HCT116 (cell line): ENCODE measurements around the gene CNTNAP2. TPM values are rescaled to one million over a fixed set of nuclear protein-coding genes. Genes with fewer than 3 reads are reported as not detected.

Experiments used
- ATAC-seq: fragments of 200-7000 bp; cut with Tn5 transposase; 2 replicates; pipeline ENCODE4 v1.9.1; 2020; ENCODE audit warnings: mild to moderate bottlenecking, moderate library complexity
- BruUV-seq: library from RNA; stranded (reverse); fragments of 400-500 nt; replicated peaks from 2 replicates; lab custom pipeline; 2021; lab: Mats Ljungman, UMichigan
- CTCF ChIA-PET: fragments of 300-600 bp; sonication (Branson Sonifier 250); formaldehyde crosslinking; loops from one replicate; lab custom pipeline; 2021; ENCODE audit warnings: antibody characterized with exemption; lab: Charles Lee
- POLR2A ChIA-PET: fragments of 300-600, 350-600 bp; sonication (Branson Sonifier 250); formaldehyde crosslinking; loops from one replicate; lab custom pipeline; 2021; ENCODE audit warnings: antibody characterized with exemption; lab: Charles Lee
- RAD21 ChIA-PET, 2 experiments: fragments of 300-600 bp; sonication (Branson Sonifier 250); formaldehyde crosslinking; loops; one replicate each; lab custom pipeline; 2023; ENCODE audit warnings: low total read pairs in 2 of 2; ENCODE audit not compliant: uncharacterized antibody in 2 of 2, unreplicated experiment in 2 of 2, low non-redundant PET in 1 of 2; lab: Charles Lee
- DNase-seq: peaks from one replicate; pipeline ENCODE4 v3.0.0-alpha.2; 2010; ENCODE audit warnings: low read depth, low spot score
- H2AFZ ChIP-seq: fragments of 200-600 bp; shearing (Covaris generic), sonication (generic); 2 replicates; pipeline ENCODE4 v1.6.1; 2017; ENCODE audit warnings: low read depth, mixed run types, mixed read lengths, antibody characterized with exemption, low read length; ENCODE audit not compliant: poor library complexity, severe bottlenecking
- H3K27ac ChIP-seq: 2 replicates; pipeline ENCODE4 v1.5.1; 2012; ENCODE audit warnings: low read depth, low read length
- H3K27me3 ChIP-seq: fragments of 200-600 bp; sonication (generic); 2 replicates; pipeline ENCODE4 v1.6.1; 2016; ENCODE audit warnings: mixed run types, low read length, mixed read lengths; ENCODE audit not compliant: insufficient read depth
- H3K36me3 ChIP-seq, 2 experiments: fragments of 200-500 bp in 1 of 2; fragments of 200-600 bp in 1 of 2; sonication (Bioruptor generic) in 1 of 2; sonication (generic) in 1 of 2; 2 replicates each; pipeline versions ENCODE4 v1.5.1 to v1.6.1; 2014 to 2016; ENCODE audit warnings: low read length in 2 of 2, inconsistent platforms in 1 of 2, mixed read lengths in 1 of 2, mixed run types in 1 of 2; ENCODE audit not compliant: insufficient read depth in 2 of 2, control insufficient read depth in 1 of 2
- H3K4me1 ChIP-seq, 2 experiments: fragments of 200-600 bp in 1 of 2; sonication (generic) in 1 of 2; 2 replicates each; pipeline versions ENCODE4 v1.5.1 to v1.6.1; 2012 to 2017; ENCODE audit warnings: low read length in 2 of 2, inconsistent platforms in 1 of 2, mild to moderate bottlenecking in 1 of 2, mixed read lengths in 1 of 2, mixed run types in 1 of 2, moderate library complexity in 1 of 2; ENCODE audit not compliant: insufficient read depth in 2 of 2, control insufficient read depth in 1 of 2
- H3K4me2 ChIP-seq: fragments of 200-600 bp; sonication (generic); 2 replicates; pipeline ENCODE4 v1.6.1; 2017; ENCODE audit warnings: mixed run types, low read length, mixed read lengths
- H3K4me3 ChIP-seq, 2 experiments: fragments of 200-600 bp in 1 of 2; sonication (generic) in 1 of 2; replicated peaks in 1 of 2; 2 replicates each; pipeline ENCODE4 v1.5.1; 2011 to 2016; ENCODE audit warnings: low read length in 2 of 2, control low read depth in 1 of 2, low read depth in 1 of 2, mild to moderate bottlenecking in 1 of 2, mixed read lengths in 1 of 2, mixed run types in 1 of 2
- H3K79me2 ChIP-seq: fragments of 200-600 bp; sonication (generic); 2 replicates; pipeline ENCODE4 v1.6.1; 2017; ENCODE audit warnings: mild to moderate bottlenecking, mixed run types, low read length, moderate library complexity, mixed read lengths; ENCODE audit not compliant: insufficient read depth
- H3K9ac ChIP-seq: fragments of 200-600 bp; sonication (generic); 2 replicates; pipeline ENCODE4 v1.6.1; 2016; ENCODE audit warnings: low read length, mixed read lengths
- H3K9me2 ChIP-seq: fragments of 200-600 bp; sonication (generic), shearing (Covaris generic); 2 replicates; pipeline ENCODE4 v1.6.1; 2017; ENCODE audit warnings: mixed run types, mild to moderate bottlenecking, moderate library complexity; ENCODE audit not compliant: insufficient read depth
- H3K9me3 ChIP-seq, 2 experiments: fragments of 200-500 bp in 1 of 2; fragments of 200-600 bp in 1 of 2; sonication (Bioruptor generic) in 1 of 2; sonication (generic) in 1 of 2; 2 replicates each; pipeline ENCODE4 v1.6.1; 2014 to 2017; ENCODE audit warnings: low read length in 2 of 2, mixed read lengths in 2 of 2, inconsistent platforms in 1 of 2, low read depth in 1 of 2, mild to moderate bottlenecking in 1 of 2, mixed run types in 1 of 2, moderate library complexity in 1 of 2; ENCODE audit not compliant: control insufficient read depth in 1 of 2, insufficient read depth in 1 of 2
- H4K20me1 ChIP-seq: fragments of 200-600 bp; sonication (generic), shearing (Covaris generic); 2 replicates; pipeline ENCODE4 v1.6.1; 2017; ENCODE audit warnings: mixed run types, mild to moderate bottlenecking, moderate library complexity; ENCODE audit not compliant: insufficient read depth
- ATF3 ChIP-seq: IDR thresholded peaks from 2 replicates; pipeline ENCODE4 v1.6.1; 2012
- CBX3 ChIP-seq: IDR thresholded peaks from 2 replicates; pipeline ENCODE4 v1.6.1; 2012; ENCODE audit warnings: low read depth
- EGR1 ChIP-seq: IDR thresholded peaks from 2 replicates; pipeline ENCODE4 v1.6.1; 2012; ENCODE audit warnings: low read depth
- ELF1 ChIP-seq: IDR thresholded peaks from 2 replicates; pipeline ENCODE4 v1.6.1; 2012; ENCODE audit warnings: low read depth, borderline replicate concordance
- EZH2 ChIP-seq: fragments of 200-600 bp; sonication (generic); IDR thresholded peaks from 2 replicates; pipeline ENCODE4 v1.6.1; 2017; ENCODE audit warnings: antibody characterized with exemption, mixed run types
- EZH2phosphoT487 ChIP-seq: fragments of 200-600 bp; IDR thresholded peaks from 2 replicates; pipeline ENCODE4 v1.6.1; 2018; ENCODE audit warnings: antibody characterized with exemption, borderline replicate concordance
- FOSL1 ChIP-seq: IDR thresholded peaks from 2 replicates; pipeline ENCODE4 v1.6.1; 2012; ENCODE audit warnings: low read depth
- JUND ChIP-seq: IDR thresholded peaks from 2 replicates; pipeline ENCODE4 v1.6.1; 2012
- POLR2AphosphoS5 ChIP-seq: IDR thresholded peaks from 2 replicates; pipeline ENCODE4 v1.6.1; 2011; ENCODE audit warnings: mild to moderate bottlenecking, low read depth, low read length, moderate library complexity
- RAD21 ChIP-seq: IDR thresholded peaks from 2 replicates; pipeline ENCODE4 v1.6.1; 2012; ENCODE audit warnings: low read depth, mild to moderate bottlenecking
- SIN3A ChIP-seq: IDR thresholded peaks from 2 replicates; pipeline ENCODE4 v1.6.1; 2012; ENCODE audit warnings: low read depth
- SRF ChIP-seq: IDR thresholded peaks from 2 replicates; pipeline ENCODE4 v1.6.1; 2012; ENCODE audit warnings: low read depth
- TCF7L2 ChIP-seq: IDR thresholded peaks from 2 replicates; pipeline ENCODE4 v1.7.0; 2011; ENCODE audit warnings: borderline replicate concordance, inconsistent platforms; ENCODE audit not compliant: insufficient read depth, insufficient read length; ENCODE audit errors: extremely low read depth
- YY1 ChIP-seq: IDR thresholded peaks from 2 replicates; pipeline ENCODE4 v1.6.1; 2011; ENCODE audit warnings: low read length, low read depth, moderate library complexity, mild to moderate bottlenecking; ENCODE audit not compliant: insufficient replicate concordance; ENCODE audit errors: extremely low read depth
- ZFX ChIP-seq: fragments of 450-650 bp; IDR thresholded peaks from 2 replicates; pipeline ENCODE4 v1.6.1; 2017
- intact Hi-C: fragments of 100-400 bp; cut with micrococcal nuclease; formaldehyde crosslinking; loops from 2 replicates; pipeline ENCODE4 v1.10.0; 2022
- total RNA-seq: library from RNA; stranded (reverse); gene quantifications from one replicate; pipeline ENCODE4 v1.2.1, GENCODE V29; 2021; ENCODE audit not compliant: unreplicated experiment
- TF ChIP-seq, protein P1 (sequence below), 3 experiments: fragments of 200-600 bp in 1 of 3; sonication (generic) in 1 of 3; IDR thresholded peaks in 2 of 3; conservative IDR thresholded peaks in 1 of 3; 2 replicates each; pipeline ENCODE4 v1.5.1; 2012 to 2017; ENCODE audit warnings: low read depth in 2 of 3, low read length in 2 of 3, antibody characterized with exemption in 1 of 3, borderline replicate concordance in 1 of 3, control low read depth in 1 of 3, mild to moderate bottlenecking in 1 of 3, mixed read lengths in 1 of 3, mixed run types in 1 of 3, moderate library complexity in 1 of 3; ENCODE audit not compliant: insufficient read depth in 1 of 3
- TF ChIP-seq, protein P2 (sequence below): IDR thresholded peaks from 2 replicates; pipeline ENCODE4 v1.6.1; 2012; ENCODE audit warnings: low read depth
- TF ChIP-seq, protein P3 (sequence below): IDR thresholded peaks from 2 replicates; pipeline ENCODE4 v1.6.1; 2011; ENCODE audit warnings: mild to moderate bottlenecking, low read length, moderate library complexity; ENCODE audit not compliant: insufficient replicate concordance; ENCODE audit errors: extremely low read depth

CNTNAP2 gene
- total RNA-seq, 1 experiment from 2014 or later: 0.37 TPM

DNA sequence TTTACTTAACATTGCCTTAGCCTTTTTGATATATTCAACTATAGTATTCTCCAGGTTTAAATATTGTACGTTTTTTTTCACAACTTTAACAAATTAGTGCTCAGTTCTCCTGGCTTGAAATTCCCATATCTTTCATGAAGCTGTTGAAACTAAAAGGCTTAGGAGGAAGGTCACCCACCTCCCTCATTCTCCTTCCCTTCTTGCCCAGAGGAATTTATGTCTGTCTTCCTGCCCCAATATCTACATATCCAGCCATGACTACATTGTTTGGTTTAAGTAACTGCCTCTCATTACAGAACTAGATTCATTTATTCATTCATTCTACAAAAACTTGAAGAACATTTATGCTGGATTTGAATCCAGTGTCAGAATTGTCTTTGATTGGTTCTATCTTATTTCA, 2219.2 kb downstream of the CNTNAP2 start:
- H3K9me2 ChIP-seq: no peaks in the 10 kb centered on the region
- H3K79me2 ChIP-seq: no peaks in the 10 kb centered on the region
- TF ChIP-seq ATF3 (no peak), JUND (no peak), CBX3 (no peak), YY1 (no peak), RAD21 (no peak), EZH2phosphoT487 (no peak), EZH2 (no peak), ELF1 (no peak), TCF7L2 (no peak), SRF (no peak), FOSL1 (no peak), POLR2AphosphoS5 (no peak), ZFX (no peak), EGR1 (no peak), SIN3A (no peak)
- TF ChIP-seq, protein P1, sequence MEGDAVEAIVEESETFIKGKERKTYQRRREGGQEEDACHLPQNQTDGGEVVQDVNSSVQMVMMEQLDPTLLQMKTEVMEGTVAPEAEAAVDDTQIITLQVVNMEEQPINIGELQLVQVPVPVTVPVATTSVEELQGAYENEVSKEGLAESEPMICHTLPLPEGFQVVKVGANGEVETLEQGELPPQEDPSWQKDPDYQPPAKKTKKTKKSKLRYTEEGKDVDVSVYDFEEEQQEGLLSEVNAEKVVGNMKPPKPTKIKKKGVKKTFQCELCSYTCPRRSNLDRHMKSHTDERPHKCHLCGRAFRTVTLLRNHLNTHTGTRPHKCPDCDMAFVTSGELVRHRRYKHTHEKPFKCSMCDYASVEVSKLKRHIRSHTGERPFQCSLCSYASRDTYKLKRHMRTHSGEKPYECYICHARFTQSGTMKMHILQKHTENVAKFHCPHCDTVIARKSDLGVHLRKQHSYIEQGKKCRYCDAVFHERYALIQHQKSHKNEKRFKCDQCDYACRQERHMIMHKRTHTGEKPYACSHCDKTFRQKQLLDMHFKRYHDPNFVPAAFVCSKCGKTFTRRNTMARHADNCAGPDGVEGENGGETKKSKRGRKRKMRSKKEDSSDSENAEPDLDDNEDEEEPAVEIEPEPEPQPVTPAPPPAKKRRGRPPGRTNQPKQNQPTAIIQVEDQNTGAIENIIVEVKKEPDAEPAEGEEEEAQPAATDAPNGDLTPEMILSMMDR (IDR thresholded peaks at IDR 0.05 in 2 of 3, conservative IDR thresholded peaks at IDR 0.05 in 1 of 3; ENCODE audit: borderline replicate concordance in 1 of 3, insufficient read depth in 1 of 3, low read depth in 2 of 3, low read length in 2 of 3): no peak
- TF ChIP-seq, protein P2, sequence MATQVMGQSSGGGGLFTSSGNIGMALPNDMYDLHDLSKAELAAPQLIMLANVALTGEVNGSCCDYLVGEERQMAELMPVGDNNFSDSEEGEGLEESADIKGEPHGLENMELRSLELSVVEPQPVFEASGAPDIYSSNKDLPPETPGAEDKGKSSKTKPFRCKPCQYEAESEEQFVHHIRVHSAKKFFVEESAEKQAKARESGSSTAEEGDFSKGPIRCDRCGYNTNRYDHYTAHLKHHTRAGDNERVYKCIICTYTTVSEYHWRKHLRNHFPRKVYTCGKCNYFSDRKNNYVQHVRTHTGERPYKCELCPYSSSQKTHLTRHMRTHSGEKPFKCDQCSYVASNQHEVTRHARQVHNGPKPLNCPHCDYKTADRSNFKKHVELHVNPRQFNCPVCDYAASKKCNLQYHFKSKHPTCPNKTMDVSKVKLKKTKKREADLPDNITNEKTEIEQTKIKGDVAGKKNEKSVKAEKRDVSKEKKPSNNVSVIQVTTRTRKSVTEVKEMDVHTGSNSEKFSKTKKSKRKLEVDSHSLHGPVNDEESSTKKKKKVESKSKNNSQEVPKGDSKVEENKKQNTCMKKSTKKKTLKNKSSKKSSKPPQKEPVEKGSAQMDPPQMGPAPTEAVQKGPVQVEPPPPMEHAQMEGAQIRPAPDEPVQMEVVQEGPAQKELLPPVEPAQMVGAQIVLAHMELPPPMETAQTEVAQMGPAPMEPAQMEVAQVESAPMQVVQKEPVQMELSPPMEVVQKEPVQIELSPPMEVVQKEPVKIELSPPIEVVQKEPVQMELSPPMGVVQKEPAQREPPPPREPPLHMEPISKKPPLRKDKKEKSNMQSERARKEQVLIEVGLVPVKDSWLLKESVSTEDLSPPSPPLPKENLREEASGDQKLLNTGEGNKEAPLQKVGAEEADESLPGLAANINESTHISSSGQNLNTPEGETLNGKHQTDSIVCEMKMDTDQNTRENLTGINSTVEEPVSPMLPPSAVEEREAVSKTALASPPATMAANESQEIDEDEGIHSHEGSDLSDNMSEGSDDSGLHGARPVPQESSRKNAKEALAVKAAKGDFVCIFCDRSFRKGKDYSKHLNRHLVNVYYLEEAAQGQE: no peak
- TF ChIP-seq, protein P3, sequence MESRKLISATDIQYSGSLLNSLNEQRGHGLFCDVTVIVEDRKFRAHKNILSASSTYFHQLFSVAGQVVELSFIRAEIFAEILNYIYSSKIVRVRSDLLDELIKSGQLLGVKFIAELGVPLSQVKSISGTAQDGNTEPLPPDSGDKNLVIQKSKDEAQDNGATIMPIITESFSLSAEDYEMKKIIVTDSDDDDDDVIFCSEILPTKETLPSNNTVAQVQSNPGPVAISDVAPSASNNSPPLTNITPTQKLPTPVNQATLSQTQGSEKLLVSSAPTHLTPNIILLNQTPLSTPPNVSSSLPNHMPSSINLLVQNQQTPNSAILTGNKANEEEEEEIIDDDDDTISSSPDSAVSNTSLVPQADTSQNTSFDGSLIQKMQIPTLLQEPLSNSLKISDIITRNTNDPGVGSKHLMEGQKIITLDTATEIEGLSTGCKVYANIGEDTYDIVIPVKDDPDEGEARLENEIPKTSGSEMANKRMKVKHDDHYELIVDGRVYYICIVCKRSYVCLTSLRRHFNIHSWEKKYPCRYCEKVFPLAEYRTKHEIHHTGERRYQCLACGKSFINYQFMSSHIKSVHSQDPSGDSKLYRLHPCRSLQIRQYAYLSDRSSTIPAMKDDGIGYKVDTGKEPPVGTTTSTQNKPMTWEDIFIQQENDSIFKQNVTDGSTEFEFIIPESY: no peak
- H3K36me3 ChIP-seq: no peaks in the 10 kb centered on the region
- POLR2A ChIA-PET: no interaction called here
- no peak overlapping the region for H3K4me3 ChIP-seq
- no peak overlapping the region for H3K27ac ChIP-seq
- ATAC-seq (no peak), DNase-seq (no peak)
- H4K20me1 ChIP-seq: no peaks in the 10 kb centered on the region
- H3K27me3 ChIP-seq: peaks cover 44% of the 10 kb centered on the region
- no peak overlapping the region for H3K9ac ChIP-seq
- BruUV-seq: no TSS peak
- CTCF ChIA-PET: no interaction called here
- intact Hi-C loops: no loop called here
- H3K9me3 ChIP-seq: no peaks in the 10 kb centered on the region
- RAD21 ChIA-PET: no interaction called here
- H3K4me2 ChIP-seq: no peak overlapping the region
- peaks cover 0 to 11% of the 10 kb centered on the region in 2 experiments; a peak in 2 of 4 replicates for H3K4me1 ChIP-seq
- no peak overlapping the region for H2AFZ ChIP-seq
